Neural crest cell (in vitro differentiated cells): Measurements from ENCODE around the gene CHIC2. TPM values are rescaled to one million over a fixed set of nuclear protein-coding genes. Genes with fewer than 3 reads are reported as not detected.
A peak's percentile ranks its signal among the peaks of the same experiment; 100 is the strongest.

Experiments used
- DNase-seq: peaks from one replicate; pipeline ENCODE4 v3.0.0; 2021; ENCODE audit warnings: low read depth, mixed read lengths, low spot score
- H3K27ac Mint-ChIP-seq: one replicate; pipeline ENCODE4 v1.8.0; 2021; ENCODE audit warnings: mild to moderate bottlenecking, mixed read lengths; ENCODE audit not compliant: unreplicated experiment
- H3K27me3 Mint-ChIP-seq: 2 replicates; pipeline ENCODE4 v1.8.0; 2021; ENCODE audit warnings: low read depth, mild to moderate bottlenecking, mixed read lengths
- H3K36me3 Mint-ChIP-seq: 2 replicates; pipeline ENCODE4 v1.8.0; 2021; ENCODE audit warnings: low read depth, mild to moderate bottlenecking, mixed read lengths
- H3K4me1 Mint-ChIP-seq: 2 replicates; pipeline ENCODE4 v1.8.0; 2021; ENCODE audit warnings: mixed read lengths
- H3K4me3 Mint-ChIP-seq: one replicate; pipeline ENCODE4 v1.8.0; 2021; ENCODE audit warnings: mild to moderate bottlenecking, mixed read lengths
- H3K9me3 Mint-ChIP-seq: 2 replicates; pipeline ENCODE4 v1.8.0; 2021; ENCODE audit warnings: mixed read lengths
- CTCF ChIP-seq: fragments of 200-600 bp; sonication (generic); conservative IDR thresholded peaks from 2 replicates; pipeline ENCODE4 v1.5.0; 2021; ENCODE audit warnings: antibody characterized with exemption, mild to moderate bottlenecking
- total RNA-seq: library from RNA; stranded (reverse); gene quantifications from 2 replicates; pipeline ENCODE4 v1.2.1, GENCODE V29; 2021

CHIC2 gene
- total RNA-seq, 1 donor from 2014 or later, result 9.5 TPM

- H3K27ac Mint-ChIP-seq, result no peak overlapping the region
- DNase-seq, result no peak
- no peaks in the 10 kb centered on the region for H3K36me3 Mint-ChIP-seq
- H3K27me3 Mint-ChIP-seq, result peaks cover 3% of the 10 kb centered on the region
- no peak overlapping the region for H3K4me3 Mint-ChIP-seq
- no peak for TF ChIP-seq CTCF
- H3K9me3 Mint-ChIP-seq, result peaks cover 3% of the 10 kb centered on the region
- H3K4me1 Mint-ChIP-seq, result no peaks in the 10 kb centered on the region
Observed at GRCh38 chr4:53974561-53974960, 89.8 kb downstream of the CHIC2 start.

- H3K9me3 Mint-ChIP-seq, result no peaks in the 10 kb centered on the region
Observed at GRCh38 chr4:53967986-53968385, 96.4 kb downstream of the CHIC2 start.

GRCh38 chr4:53963781-53964180 is 100.6 kb downstream of the CHIC2 start:
- H3K36me3 Mint-ChIP-seq, result no peaks in the 10 kb centered on the region
- H3K4me3 Mint-ChIP-seq, result no peak overlapping the region
- H3K9me3 Mint-ChIP-seq, result no peaks in the 10 kb centered on the region
- peaks cover 29% of the 10 kb centered on the region for H3K27me3 Mint-ChIP-seq
- no peak for TF ChIP-seq CTCF
- no peak for DNase-seq
- peak overlapping the region; percentile 31 for H3K27ac Mint-ChIP-seq
- H3K4me1 Mint-ChIP-seq, result peaks cover 51% of the 10 kb centered on the region

More at GRCh38 chr4:53967986-53968385, 96.4 kb downstream of the CHIC2 start:
- TF ChIP-seq CTCF, result no peak
- H3K27me3 Mint-ChIP-seq, result peaks cover 21% of the 10 kb centered on the region
- DNase-seq, result no peak
- H3K27ac Mint-ChIP-seq, result no peak overlapping the region
- H3K4me1 Mint-ChIP-seq, result peaks cover 20% of the 10 kb centered on the region
- no peak overlapping the region for H3K4me3 Mint-ChIP-seq
- no peaks in the 10 kb centered on the region for H3K36me3 Mint-ChIP-seq

- Mint-ChIP-seq H3K4me1 (peaks cover 51% of the 10 kb centered on the region), H3K27ac (no peak overlapping the region), H3K36me3 (no peaks in the 10 kb centered on the region), H3K27me3 (peaks cover 29% of the 10 kb centered on the region), H3K9me3 (no peaks in the 10 kb centered on the region), H3K4me3 (no peak overlapping the region)
- DNase-seq, result no peak
- TF ChIP-seq CTCF, result no peak
Observed at GRCh38 chr4:53963336-53963735, 101.1 kb downstream of the CHIC2 start.

GRCh38 chr4:53962516-53963225 is 101.7 kb downstream of the CHIC2 start:
- H3K36me3 Mint-ChIP-seq, result no peaks in the 10 kb centered on the region
- peaks cover 29% of the 10 kb centered on the region for H3K27me3 Mint-ChIP-seq
- H3K27ac Mint-ChIP-seq, result no peak overlapping the region
- H3K9me3 Mint-ChIP-seq, result no peaks in the 10 kb centered on the region
- peaks cover 51% of the 10 kb centered on the region for H3K4me1 Mint-ChIP-seq
- H3K4me3 Mint-ChIP-seq, result no peak overlapping the region
- TF ChIP-seq CTCF, result no peak
- no peak for DNase-seq
